MCF 10A (cell line): Measurements from ENCODE around the gene CTPS2. TPM values are rescaled to one million over a fixed set of nuclear protein-coding genes. Genes with fewer than 3 reads are reported as not detected.
"Not testable (repeated sequence)": the region's sequence is repeated elsewhere in the genome, so short reads cannot be mapped to it uniquely, and the experiment has no call there.

Experiments
- BruUV-seq: library from RNA; stranded (reverse); fragments of 400-500 nt; replicated peaks from 2 replicates; lab custom pipeline; 2021; lab: Mats Ljungman, UMichigan
- CTCF ChIA-PET: fragments of 300-600 bp; sonication (Branson Sonifier 250); formaldehyde crosslinking; extraction: SDS; loops from one replicate; lab custom pipeline; 2021; ENCODE audit warnings: antibody characterized with exemption, inconsistent platforms; lab: Yijun Ruan, JAX
- POLR2A ChIA-PET: fragments of 300-600, 350-650 bp; sonication (Branson Sonifier 250); formaldehyde crosslinking; extraction: SDS; loops from one replicate; lab custom pipeline; 2020; ENCODE audit warnings: antibody characterized with exemption, inconsistent platforms; lab: Yijun Ruan, JAX
- DNase-seq: peaks from one replicate; pipeline ENCODE4 v3.0.0-alpha.2; 2018; ENCODE audit not compliant: unreplicated experiment
- H3K27ac Mint-ChIP-seq: one replicate; pipeline ENCODE4 v1.8.0; 2022; ENCODE audit warnings: mild to moderate bottlenecking, low read depth, mixed read lengths; ENCODE audit not compliant: unreplicated experiment
- H3K27me3 Mint-ChIP-seq: one replicate; pipeline ENCODE4 v1.8.0; 2022; ENCODE audit warnings: mixed read lengths; ENCODE audit not compliant: insufficient read depth, unreplicated experiment
- H3K36me3 Mint-ChIP-seq: one replicate; pipeline ENCODE4 v1.8.0; 2022; ENCODE audit warnings: mild to moderate bottlenecking, moderate library complexity, mixed read lengths; ENCODE audit not compliant: insufficient read depth, unreplicated experiment
- H3K4me1 Mint-ChIP-seq: one replicate; pipeline ENCODE4 v1.8.0; 2022; ENCODE audit warnings: mixed read lengths; ENCODE audit not compliant: insufficient read depth, unreplicated experiment
- H3K4me3 Mint-ChIP-seq: one replicate; pipeline ENCODE4 v1.8.0; 2022; ENCODE audit warnings: mild to moderate bottlenecking, moderate library complexity, mixed read lengths; ENCODE audit not compliant: unreplicated experiment
- H3K9me3 Mint-ChIP-seq: one replicate; pipeline ENCODE4 v1.8.0; 2022; ENCODE audit warnings: mixed read lengths; ENCODE audit not compliant: unreplicated experiment
- intact Hi-C: fragments of 100-400 bp; cut with micrococcal nuclease; formaldehyde crosslinking; loops from 2 replicates; pipeline ENCODE4 v1.14.1; 2022
- total RNA-seq: library from RNA; stranded (reverse); gene quantifications from 2 replicates; pipeline ENCODE4 v1.2.3, GENCODE V29; 2022
- TF ChIP-seq, protein P1 (sequence below): fragments of 200-600 bp; IDR thresholded peaks from one replicate; pipeline ENCODE4 v1.8.0; 2022; ENCODE audit warnings: antibody characterized with exemption, mild to moderate bottlenecking; ENCODE audit not compliant: unreplicated experiment

CTPS2 gene
- total RNA-seq, 1 experiment from 2014 or later, result 5.3 TPM

DNA sequence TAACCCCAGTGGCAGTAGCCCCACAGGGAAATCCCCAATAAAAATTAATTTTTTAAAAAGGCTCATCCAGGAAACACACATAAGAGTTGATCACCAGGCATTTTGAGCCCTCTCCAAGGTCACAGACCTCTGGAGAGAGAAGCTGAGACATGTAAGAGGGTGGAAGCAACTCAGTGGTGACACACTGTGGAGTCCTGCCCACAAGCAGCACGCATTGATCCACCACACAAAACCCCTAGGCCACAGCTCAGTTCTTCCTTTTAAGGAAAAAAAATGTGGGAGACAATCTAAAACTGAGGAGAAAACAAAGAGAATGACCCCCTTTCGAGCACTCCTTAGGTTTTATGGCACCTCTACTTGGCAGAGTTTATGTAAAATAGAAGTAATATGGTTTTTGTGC is 134.3 kb downstream of the CTPS2 start:
- CTCF ChIA-PET, result interaction anchor here (0.7 to 1.3 kb wide), 5 partner anchors 39 to 1280 kb away, joined by 3 to 5 read pairs (median 4); no protein-coding TSS in a partner anchor
- TF ChIP-seq, protein P1, sequence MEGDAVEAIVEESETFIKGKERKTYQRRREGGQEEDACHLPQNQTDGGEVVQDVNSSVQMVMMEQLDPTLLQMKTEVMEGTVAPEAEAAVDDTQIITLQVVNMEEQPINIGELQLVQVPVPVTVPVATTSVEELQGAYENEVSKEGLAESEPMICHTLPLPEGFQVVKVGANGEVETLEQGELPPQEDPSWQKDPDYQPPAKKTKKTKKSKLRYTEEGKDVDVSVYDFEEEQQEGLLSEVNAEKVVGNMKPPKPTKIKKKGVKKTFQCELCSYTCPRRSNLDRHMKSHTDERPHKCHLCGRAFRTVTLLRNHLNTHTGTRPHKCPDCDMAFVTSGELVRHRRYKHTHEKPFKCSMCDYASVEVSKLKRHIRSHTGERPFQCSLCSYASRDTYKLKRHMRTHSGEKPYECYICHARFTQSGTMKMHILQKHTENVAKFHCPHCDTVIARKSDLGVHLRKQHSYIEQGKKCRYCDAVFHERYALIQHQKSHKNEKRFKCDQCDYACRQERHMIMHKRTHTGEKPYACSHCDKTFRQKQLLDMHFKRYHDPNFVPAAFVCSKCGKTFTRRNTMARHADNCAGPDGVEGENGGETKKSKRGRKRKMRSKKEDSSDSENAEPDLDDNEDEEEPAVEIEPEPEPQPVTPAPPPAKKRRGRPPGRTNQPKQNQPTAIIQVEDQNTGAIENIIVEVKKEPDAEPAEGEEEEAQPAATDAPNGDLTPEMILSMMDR, result no peak
- BruUV-seq, result no TSS peak

DNA sequence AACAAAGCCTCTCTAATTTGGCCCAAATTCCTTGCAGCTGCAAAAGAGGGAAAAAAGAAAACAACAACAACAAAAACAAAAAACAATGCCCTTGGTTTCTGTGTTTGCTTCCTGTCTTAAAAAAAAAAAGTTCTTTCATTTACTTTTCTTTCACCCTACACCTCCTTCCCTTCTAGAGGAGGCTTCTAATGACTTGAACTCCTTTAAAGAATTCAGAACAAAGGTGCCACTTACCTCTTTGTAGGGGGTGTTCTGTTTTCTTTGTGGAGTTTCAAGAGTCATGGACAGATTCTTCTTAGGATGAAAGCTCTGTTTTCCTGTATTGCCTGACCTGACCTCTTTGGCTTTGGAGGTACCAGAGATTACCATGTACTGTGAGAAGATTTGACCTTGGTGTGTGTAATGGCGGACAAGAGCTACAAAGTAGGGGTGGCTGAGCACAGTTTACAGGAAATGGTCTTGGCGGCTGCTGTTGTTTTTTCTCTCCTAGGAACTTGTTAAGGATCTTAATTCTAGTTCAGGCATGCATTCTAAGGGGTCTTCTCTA is 134.9 kb downstream of the CTPS2 start:
- Mint-ChIP-seq H3K4me3 (no peak overlapping the region), H3K27ac (no peak overlapping the region)
- POLR2A ChIA-PET, result no interaction called here

More for the DNA sequence above, 134.3 kb downstream of the CTPS2 start:
- Mint-ChIP-seq H3K36me3 (no peaks in the 10 kb centered on the region), H3K4me1 (no peaks in the 10 kb centered on the region), H3K4me3 (no peak overlapping the region), H3K27me3 (peaks cover 25% of the 10 kb centered on the region), H3K27ac (no peak overlapping the region), H3K9me3 (no peaks in the 10 kb centered on the region)
- no peak for DNase-seq
- POLR2A ChIA-PET, result no interaction called here
- intact Hi-C loops, result no loop called here

DNA sequence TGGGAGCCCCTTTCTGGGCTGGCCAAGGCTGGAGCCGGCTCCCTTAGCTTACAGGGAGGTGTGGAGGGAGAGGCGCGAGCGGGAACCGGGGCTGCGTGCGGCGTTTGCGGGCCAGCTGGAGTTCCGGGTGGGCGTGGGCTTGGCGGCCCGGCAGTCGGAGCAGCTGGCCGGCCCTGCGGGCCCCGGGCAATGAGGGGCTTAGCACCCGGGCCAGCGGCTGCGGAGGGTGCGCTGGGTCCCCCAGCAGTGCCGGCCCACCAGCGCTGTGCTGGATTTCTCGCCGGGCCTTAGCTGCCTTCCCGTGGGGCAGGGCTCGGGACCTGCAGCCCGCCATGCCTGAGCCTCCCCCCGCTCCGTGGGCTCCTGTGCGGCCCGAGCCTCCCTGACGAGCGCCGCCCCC is 137.1 kb downstream of the CTPS2 start:
- H3K4me3 Mint-ChIP-seq, DNase-seq, H3K27ac Mint-ChIP-seq, BruUV-seq, intact Hi-C loops, H3K4me1 Mint-ChIP-seq, H3K9me3 Mint-ChIP-seq, H3K36me3 Mint-ChIP-seq, POLR2A ChIA-PET: not testable (repeated sequence)
- CTCF ChIA-PET, result interaction anchor here (0.6 kb wide), 1 partner anchor 38 kb away, joined by 3 read pairs; no protein-coding TSS in a partner anchor
- peaks cover 10% of the 10 kb centered on the region for H3K27me3 Mint-ChIP-seq

More for the DNA sequence above, 134.9 kb downstream of the CTPS2 start:
- no peak for DNase-seq
- no peaks in the 10 kb centered on the region for H3K4me1 Mint-ChIP-seq
- intact Hi-C loops, result no loop called here
- CTCF ChIA-PET, result interaction anchor here (0.7 to 1.3 kb wide), 5 partner anchors 38 to 1279 kb away, joined by 3 to 5 read pairs (median 4); no protein-coding TSS in a partner anchor
- peaks cover 18% of the 10 kb centered on the region for H3K27me3 Mint-ChIP-seq
- no peaks in the 10 kb centered on the region for H3K9me3 Mint-ChIP-seq
- BruUV-seq, result no TSS peak
- no peaks in the 10 kb centered on the region for H3K36me3 Mint-ChIP-seq
- TF ChIP-seq, protein P1, result no peak

- CTCF ChIA-PET, result interaction anchor here (0.7 kb wide), 1 partner anchor 47 kb away, joined by 4 read pairs; no protein-coding TSS in a partner anchor
- TF ChIP-seq, protein P1, result no peak
- Mint-ChIP-seq H3K27ac (no peak overlapping the region), H3K4me1 (no peaks in the 10 kb centered on the region), H3K27me3 (no peaks in the 10 kb centered on the region), H3K4me3 (no peak overlapping the region), H3K9me3 (no peaks in the 10 kb centered on the region), H3K36me3 (no peaks in the 10 kb centered on the region)
- peak; percentile 14 for DNase-seq
- POLR2A ChIA-PET, result no interaction called here
- BruUV-seq, result no TSS peak
- intact Hi-C loops, result no loop called here
Measured at GRCh38 chrX:16573781-16574180, 138.7 kb downstream of the CTPS2 start.
